A673 (cell line): ENCODE data around the gene UPF3A. TPM values are rescaled to one million over a fixed set of nuclear protein-coding genes. Genes with fewer than 3 reads are reported as not detected.

ENCODE experiments used
- BruUV-seq: library from RNA; stranded (reverse); fragments of 400-500 nt; replicated peaks from 2 replicates; lab custom pipeline; 2021; lab: Mats Ljungman, UMichigan
- CTCF ChIA-PET: fragments of 300-600 bp; sonication (Branson Sonifier 250); formaldehyde crosslinking; loops from one replicate; lab custom pipeline; 2022; ENCODE audit warnings: antibody characterized with exemption; lab: Charles Lee
- POLR2A ChIA-PET: fragments of 300-600 bp; sonication (Branson Sonifier 250); formaldehyde crosslinking; loops from one replicate; lab custom pipeline; 2022; ENCODE audit warnings: antibody characterized with exemption; ENCODE audit not compliant: low non-redundant PET; lab: Charles Lee
- DNase-seq: peaks from one replicate; pipeline ENCODE4 v3.0.0-alpha.2; 2015; ENCODE audit warnings: low spot score
- H3K27ac ChIP-seq: fragments of 200-600 bp; sonication (generic); 2 replicates; pipeline ENCODE4 v1.5.1; 2016; ENCODE audit warnings: mixed run types, low read depth, mild to moderate bottlenecking, mixed read lengths, antibody characterized with exemption, low read length; ENCODE audit not compliant: poor library complexity, severe bottlenecking
- H3K27me3 ChIP-seq: fragments of 200-600 bp; sonication (generic); replicated peaks from 2 replicates; pipeline ENCODE4 v1.6.1; 2017; ENCODE audit warnings: mixed run types, low read depth, mild to moderate bottlenecking, mixed read lengths, antibody characterized with exemption, low read length; ENCODE audit not compliant: insufficient read depth, poor library complexity
- H3K36me3 ChIP-seq: fragments of 200-600 bp; sonication (generic); 2 replicates; pipeline ENCODE4 v1.6.1; 2016; ENCODE audit warnings: mixed run types, mild to moderate bottlenecking, mixed read lengths, antibody characterized with exemption, low read length; ENCODE audit not compliant: insufficient read depth, poor library complexity, severe bottlenecking
- H3K4me1 ChIP-seq: fragments of 200-600 bp; sonication (generic); 2 replicates; pipeline ENCODE4 v1.6.1; 2017; ENCODE audit warnings: mixed run types, mild to moderate bottlenecking, mixed read lengths, antibody characterized with exemption, low read length; ENCODE audit not compliant: insufficient read depth, poor library complexity, severe bottlenecking
- H3K4me3 ChIP-seq: fragments of 200-600 bp; sonication (generic); 2 replicates; pipeline ENCODE4 v1.5.1; 2016; ENCODE audit warnings: low read depth, mixed run types, mild to moderate bottlenecking, mixed read lengths, low read length; ENCODE audit not compliant: poor library complexity, severe bottlenecking
- H3K9me3 ChIP-seq: fragments of 200-600 bp; sonication (generic); 2 replicates; pipeline ENCODE4 v1.6.1; 2016; ENCODE audit warnings: mixed run types, low read depth, mild to moderate bottlenecking, mixed read lengths, antibody characterized with exemption, low read length; ENCODE audit not compliant: poor library complexity, severe bottlenecking
- CTCF ChIP-seq: fragments of 300-800, 200-600 bp; sonication (generic); conservative IDR thresholded peaks from 2 replicates; pipeline ENCODE4 v1.5.1; 2017; ENCODE audit warnings: low read depth, mild to moderate bottlenecking, antibody characterized with exemption, low read length, moderate library complexity, mixed read lengths
- EZH2 ChIP-seq: fragments of 200-600 bp; sonication (generic); IDR thresholded peaks from 2 replicates; pipeline ENCODE4 v1.6.1; 2017; ENCODE audit warnings: borderline replicate concordance, low read depth, mild to moderate bottlenecking, mixed read lengths, antibody characterized with exemption, low read length; ENCODE audit not compliant: poor library complexity, severe bottlenecking
- intact Hi-C: fragments of 100-400 bp; cut with micrococcal nuclease; formaldehyde crosslinking; loops from one replicate; pipeline ENCODE4 v1.10.0; 2022; ENCODE audit not compliant: unreplicated experiment
- total RNA-seq: library from RNA; stranded (reverse); gene quantifications from 2 replicates; pipeline ENCODE4 v1.2.3, GENCODE V29; 2021

UPF3A gene
- total RNA-seq, 1 experiment from 2014 or later: 32.0 TPM

DNA sequence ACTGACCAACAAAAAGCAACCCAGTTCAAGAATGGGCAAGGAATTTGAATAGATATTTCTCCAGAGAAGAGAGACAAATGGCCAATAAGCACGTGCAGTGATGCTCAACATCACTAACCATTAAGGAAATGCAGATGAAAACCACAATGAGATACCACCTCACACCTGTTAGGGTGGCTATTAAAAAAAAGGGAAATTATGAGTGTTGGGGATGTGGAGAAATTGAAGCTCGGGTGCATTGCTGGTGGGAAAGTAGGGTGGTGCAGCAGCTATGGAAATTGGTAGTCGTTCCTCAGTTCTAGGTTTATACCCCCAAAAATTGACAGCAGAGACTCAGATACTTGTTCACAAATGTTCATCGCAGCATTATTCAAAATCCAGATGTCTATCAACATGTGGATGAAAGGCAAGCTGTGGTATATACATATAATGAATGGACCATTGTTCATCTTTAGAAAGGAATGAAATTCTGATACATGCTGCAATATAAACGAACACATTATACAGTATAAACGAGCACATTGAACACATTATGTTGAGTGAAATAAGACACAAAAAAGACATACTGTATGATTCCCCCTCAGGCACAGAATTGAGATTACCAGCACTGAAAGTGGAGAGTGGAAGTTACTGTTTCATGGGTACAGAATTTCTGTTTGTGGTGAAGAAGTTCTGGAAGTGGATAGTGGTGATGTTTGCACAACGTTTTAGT is 33.8 kb downstream of the UPF3A start:
- H3K36me3 ChIP-seq: peaks cover 7% of the 10 kb centered on the region
- BruUV-seq: TSS peak; percentile 75
- no peaks in the 10 kb centered on the region for H3K27me3 ChIP-seq
- H3K27ac ChIP-seq: peak overlapping the region; percentile 88
- no peaks in the 10 kb centered on the region for H3K9me3 ChIP-seq
- ChIA-PET POLR2A (no interaction called here), CTCF (no interaction called here)
- intact Hi-C loops: no loop called here
- no peak for DNase-seq
- H3K4me3 ChIP-seq: peak overlapping the region; percentile 85
- TF ChIP-seq EZH2: no peak
- TF ChIP-seq CTCF: no peak
- H3K4me1 ChIP-seq: peaks cover 29% of the 10 kb centered on the region

DNA sequence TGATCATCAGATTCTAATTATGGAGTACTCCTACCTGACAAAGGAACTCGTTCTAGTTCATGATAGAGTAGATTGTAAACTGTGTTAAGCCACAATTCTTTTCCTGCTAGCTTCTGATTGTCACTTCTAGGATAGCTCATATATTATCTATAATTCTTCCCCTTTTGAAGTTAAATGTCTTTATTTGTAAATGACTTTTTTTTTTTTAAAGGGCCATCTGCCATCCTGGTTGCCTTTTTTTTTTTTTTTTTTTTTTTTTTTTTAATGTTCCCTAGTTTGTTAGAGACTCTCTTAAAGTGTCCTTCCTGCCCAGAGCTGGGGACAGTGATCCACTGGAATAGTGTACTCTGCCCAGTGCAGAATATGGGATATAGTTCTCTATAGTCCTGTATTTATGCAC is 37.2 kb downstream of the UPF3A start:
- no peak overlapping the region for H3K4me3 ChIP-seq
- no TSS peak for BruUV-seq
- CTCF ChIA-PET: interaction anchor here (0.7 kb wide), 1 partner anchor 702 kb away, joined by 8 read pairs; no protein-coding TSS in a partner anchor
- H3K4me1 ChIP-seq: peaks cover 3% of the 10 kb centered on the region
- POLR2A ChIA-PET: no interaction called here
- no peaks in the 10 kb centered on the region for H3K27me3 ChIP-seq
- no peak overlapping the region for H3K27ac ChIP-seq
- no peak for DNase-seq
- H3K36me3 ChIP-seq: peaks cover 37% of the 10 kb centered on the region
- no peaks in the 10 kb centered on the region for H3K9me3 ChIP-seq
- intact Hi-C loops: no loop called here
- TF ChIP-seq CTCF: no peak
- TF ChIP-seq EZH2: no peak

DNA sequence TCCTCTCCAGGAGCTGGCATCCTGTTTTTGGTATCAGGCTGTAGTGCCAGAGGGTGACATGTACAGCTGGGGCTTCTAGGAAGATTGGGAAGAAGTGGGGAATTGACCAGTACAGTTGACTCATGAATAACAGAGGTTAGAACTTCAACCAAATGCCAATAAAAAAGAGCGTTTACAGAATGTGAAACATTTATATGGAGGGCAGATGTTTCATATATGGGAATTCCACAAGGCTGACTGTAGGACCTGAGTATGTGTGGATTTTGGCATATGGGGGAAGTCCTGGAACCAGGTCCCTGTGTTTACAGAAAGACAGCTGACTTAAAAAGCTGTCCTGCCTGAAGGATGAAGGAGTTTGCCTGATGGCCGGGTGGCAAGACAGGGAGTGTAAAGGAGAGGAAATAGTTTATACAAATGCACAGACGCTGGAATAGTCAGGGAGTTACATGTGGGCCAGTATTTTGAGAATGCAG is 38.1 kb downstream of the UPF3A start:
- intact Hi-C loops: no loop called here
- no TSS peak for BruUV-seq
- DNase-seq: no peak
- CTCF ChIA-PET: no interaction called here
- H3K4me1 ChIP-seq: no peaks in the 10 kb centered on the region
- POLR2A ChIA-PET: no interaction called here
- H3K27me3 ChIP-seq: no peaks in the 10 kb centered on the region
- no peak overlapping the region for H3K27ac ChIP-seq
- H3K4me3 ChIP-seq: no peak overlapping the region
- no peaks in the 10 kb centered on the region for H3K9me3 ChIP-seq
- no peak for TF ChIP-seq CTCF
- TF ChIP-seq EZH2: no peak
- peaks cover 46% of the 10 kb centered on the region for H3K36me3 ChIP-seq
